Measurements from ENCODE around the gene MACROD1.

Gene MACROD1

GRCh38 chr11:64017945-64018224 is 148.0 kb downstream of the MACROD1 start:
- no peaks in the 10 kb centered on the region for H3K36me3 ChIP-seq (ENCODE audit: control insufficient read depth in 2 of 2, insufficient read depth in 2 of 2, low read length in 2 of 2)
- no peak overlapping the region for H3K27ac ChIP-seq (ENCODE audit: low read length)
- no peaks in the 10 kb centered on the region for H3K27me3 ChIP-seq (ENCODE audit: control insufficient read depth in 1 of 2, insufficient read depth in 2 of 2, low read length in 2 of 2)

GRCh38 chr11:64015935-64016845 is 149.7 kb downstream of the MACROD1 start:
- no peak overlapping the region for H3K27ac ChIP-seq (ENCODE audit: low read length)
- H3K4me1 ChIP-seq (ENCODE audit: control insufficient read depth, insufficient read depth, low read length), result no peaks in the 10 kb centered on the region
- H3K36me3 ChIP-seq (ENCODE audit: control insufficient read depth in 2 of 2, insufficient read depth in 2 of 2, low read length in 2 of 2), result no peaks in the 10 kb centered on the region
- H3K27me3 ChIP-seq (ENCODE audit: control insufficient read depth in 1 of 2, insufficient read depth in 2 of 2, low read length in 2 of 2), result no peaks in the 10 kb centered on the region
- no peaks in the 10 kb centered on the region for H3K9me3 ChIP-seq (ENCODE audit: control insufficient read depth in 2 of 2, low read length in 2 of 2)
- no peak overlapping the region for H3K9ac ChIP-seq (ENCODE audit: low read length in 2 of 2)
- no peak overlapping the region for H3K4me3 ChIP-seq (ENCODE audit: low read length in 2 of 2)

More at GRCh38 chr11:64017945-64018224, 148.0 kb downstream of the MACROD1 start:
- no peaks in the 10 kb centered on the region for H3K4me1 ChIP-seq (ENCODE audit: control insufficient read depth, insufficient read depth, low read length)
- no peaks in the 10 kb centered on the region for H3K9me3 ChIP-seq (ENCODE audit: control insufficient read depth in 2 of 2, low read length in 2 of 2)
- no peak overlapping the region for H3K9ac ChIP-seq (ENCODE audit: low read length in 2 of 2)
- no peak overlapping the region for H3K4me3 ChIP-seq (ENCODE audit: low read length in 2 of 2)

- no peak overlapping the region for H3K4me3 ChIP-seq (ENCODE audit: low read length in 2 of 2)
- H3K36me3 ChIP-seq (ENCODE audit: control insufficient read depth in 2 of 2, insufficient read depth in 2 of 2, low read length in 2 of 2), result no peaks in the 10 kb centered on the region
- H3K27me3 ChIP-seq (ENCODE audit: control insufficient read depth in 1 of 2, insufficient read depth in 2 of 2, low read length in 2 of 2), result no peaks in the 10 kb centered on the region
- H3K4me1 ChIP-seq (ENCODE audit: control insufficient read depth, insufficient read depth, low read length), result no peaks in the 10 kb centered on the region
- H3K27ac ChIP-seq (ENCODE audit: low read length), result no peak overlapping the region
- H3K9ac ChIP-seq (ENCODE audit: low read length in 2 of 2), result no peak overlapping the region
- no peaks in the 10 kb centered on the region for H3K9me3 ChIP-seq (ENCODE audit: control insufficient read depth in 2 of 2, low read length in 2 of 2)
Measured at GRCh38 chr11:64015510-64015909, 150.4 kb downstream of the MACROD1 start.

- H3K27ac ChIP-seq (ENCODE audit: low read length), result no peak overlapping the region
- no peaks in the 10 kb centered on the region for H3K9me3 ChIP-seq (ENCODE audit: control insufficient read depth in 2 of 2, low read length in 2 of 2)
- H3K4me3 ChIP-seq (ENCODE audit: low read length in 2 of 2), result no peak overlapping the region
- H3K9ac ChIP-seq (ENCODE audit: low read length in 2 of 2), result no peak overlapping the region
- no peaks in the 10 kb centered on the region for H3K36me3 ChIP-seq (ENCODE audit: control insufficient read depth in 2 of 2, insufficient read depth in 2 of 2, low read length in 2 of 2)
- H3K4me1 ChIP-seq (ENCODE audit: control insufficient read depth, insufficient read depth, low read length), result no peaks in the 10 kb centered on the region
- H3K27me3 ChIP-seq (ENCODE audit: control insufficient read depth in 1 of 2, insufficient read depth in 2 of 2, low read length in 2 of 2), result no peaks in the 10 kb centered on the region
Measured at GRCh38 chr11:64014356-64014755, 151.6 kb downstream of the MACROD1 start.

- Histone ChIP-seq H3K36me3 (ENCODE audit: control insufficient read depth in 2 of 2, insufficient read depth in 2 of 2, low read length in 2 of 2) (no peaks in the 10 kb centered on the region), H3K27me3 (ENCODE audit: control insufficient read depth in 1 of 2, insufficient read depth in 2 of 2, low read length in 2 of 2) (no peaks in the 10 kb centered on the region), H3K4me1 (ENCODE audit: control insufficient read depth, insufficient read depth, low read length) (peaks cover 2% of the 10 kb centered on the region), H3K9ac (ENCODE audit: low read length in 2 of 2) (no peak overlapping the region), H3K27ac (ENCODE audit: low read length) (no peak overlapping the region), H3K4me3 (ENCODE audit: low read length in 2 of 2) (no peak overlapping the region), H3K9me3 (ENCODE audit: control insufficient read depth in 2 of 2, low read length in 2 of 2) (no peaks in the 10 kb centered on the region)
Measured at GRCh38 chr11:64013141-64013896, 152.6 kb downstream of the MACROD1 start.

GRCh38 chr11:64011371-64011770 is 154.5 kb downstream of the MACROD1 start:
- H3K27ac ChIP-seq (ENCODE audit: low read length), result no peak overlapping the region
- peaks cover 18% of the 10 kb centered on the region for H3K4me1 ChIP-seq (ENCODE audit: control insufficient read depth, insufficient read depth, low read length)
- H3K9me3 ChIP-seq (ENCODE audit: control insufficient read depth in 2 of 2, low read length in 2 of 2), result no peaks in the 10 kb centered on the region
- H3K36me3 ChIP-seq (ENCODE audit: control insufficient read depth in 2 of 2, insufficient read depth in 2 of 2, low read length in 2 of 2), result no peaks in the 10 kb centered on the region
- no peak overlapping the region for H3K9ac ChIP-seq (ENCODE audit: low read length in 2 of 2)
- no peak overlapping the region for H3K4me3 ChIP-seq (ENCODE audit: low read length in 2 of 2)
- no peaks in the 10 kb centered on the region for H3K27me3 ChIP-seq (ENCODE audit: control insufficient read depth in 1 of 2, insufficient read depth in 2 of 2, low read length in 2 of 2)

- H3K27me3 ChIP-seq (ENCODE audit: control insufficient read depth in 1 of 2, insufficient read depth in 2 of 2, low read length in 2 of 2), result no peaks in the 10 kb centered on the region
- no peak overlapping the region for H3K4me3 ChIP-seq (ENCODE audit: low read length in 2 of 2)
- H3K27ac ChIP-seq (ENCODE audit: low read length), result no peak overlapping the region
Measured at GRCh38 chr11:64010783-64011182, 155.1 kb downstream of the MACROD1 start.

GRCh38 chr11:64009710-64010109 is 156.2 kb downstream of the MACROD1 start:
- no peaks in the 10 kb centered on the region for H3K36me3 ChIP-seq (ENCODE audit: control insufficient read depth in 2 of 2, insufficient read depth in 2 of 2, low read length in 2 of 2)
- H3K9me3 ChIP-seq (ENCODE audit: control insufficient read depth in 2 of 2, low read length in 2 of 2), result no peaks in the 10 kb centered on the region
- no peak overlapping the region for H3K27ac ChIP-seq (ENCODE audit: low read length)
- no peaks in the 10 kb centered on the region for H3K27me3 ChIP-seq (ENCODE audit: control insufficient read depth in 1 of 2, insufficient read depth in 2 of 2, low read length in 2 of 2)
- peaks cover 18% of the 10 kb centered on the region for H3K4me1 ChIP-seq (ENCODE audit: control insufficient read depth, insufficient read depth, low read length)
- no peak overlapping the region for H3K4me3 ChIP-seq (ENCODE audit: low read length in 2 of 2)
- no peak overlapping the region for H3K9ac ChIP-seq (ENCODE audit: low read length in 2 of 2)

More at GRCh38 chr11:64010783-64011182, 155.1 kb downstream of the MACROD1 start:
- Histone ChIP-seq H3K4me1 (ENCODE audit: control insufficient read depth, insufficient read depth, low read length) (peaks cover 18% of the 10 kb centered on the region), H3K36me3 (ENCODE audit: control insufficient read depth in 2 of 2, insufficient read depth in 2 of 2, low read length in 2 of 2) (no peaks in the 10 kb centered on the region), H3K9me3 (ENCODE audit: control insufficient read depth in 2 of 2, low read length in 2 of 2) (no peaks in the 10 kb centered on the region), H3K9ac (ENCODE audit: low read length in 2 of 2) (no peak overlapping the region)

- no peaks in the 10 kb centered on the region for H3K27me3 ChIP-seq (ENCODE audit: control insufficient read depth in 1 of 2, insufficient read depth in 2 of 2, low read length in 2 of 2)
- no peak overlapping the region for H3K27ac ChIP-seq (ENCODE audit: low read length)
- peaks cover 18% of the 10 kb centered on the region for H3K4me1 ChIP-seq (ENCODE audit: control insufficient read depth, insufficient read depth, low read length)
- no peak overlapping the region for H3K9ac ChIP-seq (ENCODE audit: low read length in 2 of 2)
- H3K9me3 ChIP-seq (ENCODE audit: control insufficient read depth in 2 of 2, low read length in 2 of 2), result no peaks in the 10 kb centered on the region
- H3K36me3 ChIP-seq (ENCODE audit: control insufficient read depth in 2 of 2, insufficient read depth in 2 of 2, low read length in 2 of 2), result no peaks in the 10 kb centered on the region
- no peak overlapping the region for H3K4me3 ChIP-seq (ENCODE audit: low read length in 2 of 2)
Measured at GRCh38 chr11:64008914-64009633, 156.8 kb downstream of the MACROD1 start.

GRCh38 chr11:64008283-64008913 is 157.5 kb downstream of the MACROD1 start:
- Histone ChIP-seq H3K4me1 (ENCODE audit: control insufficient read depth, insufficient read depth, low read length) (peaks cover 18% of the 10 kb centered on the region), H3K4me3 (ENCODE audit: low read length in 2 of 2) (no peak overlapping the region), H3K27me3 (ENCODE audit: control insufficient read depth in 1 of 2, insufficient read depth in 2 of 2, low read length in 2 of 2) (no peaks in the 10 kb centered on the region), H3K36me3 (ENCODE audit: control insufficient read depth in 2 of 2, insufficient read depth in 2 of 2, low read length in 2 of 2) (no peaks in the 10 kb centered on the region), H3K27ac (ENCODE audit: low read length) (no peak overlapping the region), H3K9me3 (ENCODE audit: control insufficient read depth in 2 of 2, low read length in 2 of 2) (no peaks in the 10 kb centered on the region), H3K9ac (ENCODE audit: low read length in 2 of 2) (no peak overlapping the region)
